ENCODE measurements around the gene FAM47E.
"Not testable (repeated sequence)": the region's sequence is repeated elsewhere in the genome, so short reads cannot be mapped to it uniquely, and the experiment has no call there.

FAM47E gene

DNA sequence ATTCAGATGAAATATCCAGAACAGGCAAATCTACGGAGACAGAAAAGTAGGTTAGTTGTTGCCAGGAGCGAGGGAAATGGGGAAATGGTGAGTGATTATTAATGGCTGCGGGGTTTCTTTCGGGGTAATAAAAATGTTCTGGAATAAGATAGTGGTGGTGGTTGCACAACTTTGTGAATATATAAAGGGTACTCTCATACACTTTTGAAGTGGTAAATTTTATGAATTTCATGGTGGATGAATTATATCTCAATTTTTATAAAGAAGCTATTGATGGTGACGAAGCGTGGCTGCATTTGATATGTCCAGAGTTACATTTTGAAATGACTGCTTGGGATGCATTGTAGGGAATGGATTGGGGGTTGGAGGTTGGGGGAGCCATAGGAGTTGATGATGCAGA is 16.3 kb downstream of the FAM47E start:
- DNase-seq (ENCODE audit: low read depth in 3 of 3, low spot score in 1 of 3) = no peak

DNA sequence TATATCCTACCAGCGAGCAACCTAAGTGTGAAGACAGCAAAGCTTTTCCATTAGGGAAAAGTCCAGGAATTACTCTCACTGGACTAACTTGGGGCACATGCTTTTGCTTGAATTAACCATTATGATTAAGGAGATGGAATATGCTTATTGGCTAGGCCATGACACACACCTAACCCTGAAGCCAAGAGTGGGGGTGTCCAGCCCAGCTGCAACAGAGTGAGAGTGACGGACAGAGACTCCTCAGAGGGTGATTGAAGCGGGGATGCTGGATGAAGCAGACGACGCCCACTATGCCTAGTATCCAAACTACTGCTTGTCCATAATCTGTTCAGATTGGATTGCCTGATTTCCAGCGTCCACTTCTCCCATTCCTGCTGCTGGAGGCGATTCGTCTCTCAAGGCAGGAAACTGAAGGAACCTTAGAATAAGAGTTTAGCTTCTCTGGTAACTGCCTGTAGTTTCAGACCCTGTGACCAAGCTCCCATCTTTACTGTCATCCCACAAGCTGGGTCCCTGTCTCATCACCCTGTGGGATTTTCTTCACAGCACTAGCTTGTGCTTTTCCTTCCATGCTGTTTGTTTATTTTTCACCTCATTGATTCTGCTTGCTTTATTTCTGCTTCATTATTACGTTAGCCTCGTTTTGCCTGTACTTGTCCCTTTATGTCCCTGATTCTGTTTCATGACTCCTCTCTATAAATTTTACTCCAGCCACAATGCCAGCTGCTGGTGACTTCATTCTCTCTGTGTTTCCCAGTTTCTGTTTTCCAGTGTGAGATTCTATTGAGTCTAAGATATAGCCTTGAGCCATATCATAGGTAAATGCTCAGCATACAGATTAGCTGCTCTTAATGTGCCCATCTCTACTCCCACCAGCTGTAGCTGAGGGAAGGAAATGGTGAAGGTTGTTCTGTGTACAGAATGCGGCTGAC is 19.0 kb downstream of the FAM47E start:
- DNase-seq (ENCODE audit: low read depth in 3 of 3, low spot score in 1 of 3) = no peak

DNA sequence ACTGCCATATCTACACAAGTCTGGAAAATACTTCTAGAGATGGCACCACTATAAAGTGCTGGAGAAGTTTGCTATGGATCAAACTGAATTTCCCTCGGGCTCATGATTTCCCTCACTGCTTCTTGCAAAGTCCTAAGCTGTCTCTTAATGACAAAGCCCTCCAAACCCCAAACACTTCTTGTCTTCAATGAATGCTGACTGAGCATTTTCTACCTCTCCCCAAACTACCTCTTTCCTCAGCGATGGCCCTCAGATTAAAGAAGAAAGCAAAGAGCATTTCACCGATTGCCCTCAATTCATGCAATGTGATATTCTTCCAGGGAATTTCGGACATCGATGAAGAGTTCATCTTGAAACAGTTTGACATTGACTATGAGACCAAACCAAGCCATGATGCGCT is 19.7 kb downstream of the FAM47E start:
- DNase-seq (ENCODE audit: low read depth in 3 of 3, low spot score in 1 of 3) = no peak

DNA sequence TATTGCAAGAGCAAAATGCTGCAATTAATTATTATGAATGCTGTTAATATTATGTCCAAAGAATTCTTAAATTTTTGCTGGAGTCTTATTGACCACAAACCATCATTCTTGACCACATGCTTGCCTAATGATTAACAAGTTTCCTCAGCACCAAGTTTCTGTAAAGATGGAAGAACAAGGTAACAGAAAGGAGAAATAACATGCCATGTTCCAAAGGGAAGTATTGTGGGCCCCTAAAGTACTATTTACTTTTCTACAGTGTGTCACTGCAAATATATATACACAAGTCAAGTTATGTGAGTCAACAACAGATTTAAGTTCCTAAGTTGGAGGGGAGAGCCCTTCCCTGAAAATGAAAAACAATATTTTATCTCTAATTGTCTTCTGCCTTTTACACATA is 20.6 kb downstream of the FAM47E start:
- DNase-seq (ENCODE audit: low read depth in 3 of 3, low spot score in 1 of 3) = no peak

DNA sequence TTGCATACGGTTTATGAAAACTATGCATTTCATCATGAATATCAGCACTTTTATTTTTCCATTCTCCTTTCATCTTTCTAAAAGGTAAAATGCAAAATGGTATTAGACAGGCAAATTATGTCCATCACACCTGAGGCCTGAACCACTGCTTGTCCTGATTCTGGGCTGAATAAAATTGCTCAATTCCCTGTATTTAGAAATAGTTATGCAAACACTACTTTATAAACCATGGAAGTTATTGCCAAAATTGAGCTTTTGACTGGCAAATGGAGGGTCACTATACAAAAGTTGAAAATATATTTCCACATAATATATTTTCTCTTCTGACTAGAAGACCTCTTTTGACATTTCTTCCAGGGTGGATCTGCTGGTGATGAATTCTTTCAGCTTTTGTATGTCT is 21.1 kb downstream of the FAM47E start:
- no peak for DNase-seq (ENCODE audit: low read depth in 3 of 3, low spot score in 1 of 3)

DNA sequence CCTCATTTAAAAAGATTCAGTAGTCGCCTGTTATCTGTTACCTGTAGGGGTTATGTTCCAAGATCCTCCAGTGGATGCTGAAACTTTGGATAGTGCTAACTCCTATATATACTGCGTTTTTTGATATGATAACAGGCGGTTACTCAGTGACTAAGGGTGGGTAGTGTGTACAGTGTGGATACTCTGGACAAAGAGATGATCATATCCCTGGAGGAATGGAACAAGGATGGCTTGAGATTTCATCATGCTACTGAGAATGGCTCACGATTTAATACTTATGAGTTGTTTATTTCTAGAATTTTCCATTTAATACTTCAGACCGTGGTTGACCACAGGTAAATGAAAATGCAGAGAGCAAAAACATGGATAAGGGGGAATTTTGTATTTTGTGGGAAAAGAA is 21.5 kb downstream of the FAM47E start:
- DNase-seq (ENCODE audit: low read depth in 3 of 3, low spot score in 1 of 3) = no peak

DNA sequence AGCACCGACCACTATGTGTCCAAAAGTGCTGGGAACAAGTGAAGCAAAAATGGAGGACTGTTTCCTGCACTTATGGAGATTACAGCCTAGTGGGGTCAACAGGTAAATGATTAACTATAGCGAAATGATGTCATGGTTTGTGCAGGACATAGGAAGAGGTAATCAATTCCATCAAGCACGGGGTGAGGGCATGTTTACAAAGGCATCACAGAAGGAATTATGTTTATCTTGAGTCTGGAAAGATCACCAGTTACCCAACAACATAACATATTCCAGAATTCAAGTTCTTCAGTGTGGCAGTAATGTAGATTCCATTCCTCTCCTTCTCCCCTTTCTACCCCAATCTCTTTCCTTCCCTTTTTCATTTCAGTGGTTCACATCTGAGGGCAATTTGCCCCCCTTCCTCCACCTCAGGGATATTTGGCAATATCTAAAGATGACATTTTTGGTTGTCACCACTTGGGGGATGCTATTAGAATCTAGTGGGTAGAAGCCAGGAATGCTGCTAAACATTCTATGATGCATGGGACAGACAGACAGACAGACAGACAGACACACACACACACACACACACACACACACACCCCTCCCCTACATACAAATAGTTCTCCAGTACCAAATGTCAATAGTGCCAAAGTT is 24.1 kb downstream of the FAM47E start:
- no peak for DNase-seq (ENCODE audit: low read depth in 3 of 3, low spot score in 1 of 3)

DNA sequence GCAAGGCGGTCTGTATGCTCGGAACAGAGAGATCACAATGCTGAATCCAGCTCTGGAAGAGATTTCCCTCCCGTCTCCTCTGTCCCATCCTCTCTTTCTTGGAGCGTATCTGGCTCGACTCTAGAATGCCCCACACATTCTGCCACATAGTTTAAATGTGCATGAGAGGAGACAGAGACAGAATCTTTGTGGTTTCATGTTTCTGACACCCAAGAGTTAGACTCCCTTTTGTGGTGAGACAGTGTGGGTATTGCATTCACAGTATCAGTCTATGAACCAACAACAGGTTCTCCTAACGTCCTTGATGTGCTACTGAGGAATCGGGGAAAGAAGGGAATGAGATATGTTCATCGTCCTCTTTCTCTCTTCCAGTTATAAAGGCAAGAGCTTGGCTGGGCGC is 25.3 kb downstream of the FAM47E start:
- no peak for DNase-seq (ENCODE audit: low read depth in 3 of 3, low spot score in 1 of 3)

DNA sequence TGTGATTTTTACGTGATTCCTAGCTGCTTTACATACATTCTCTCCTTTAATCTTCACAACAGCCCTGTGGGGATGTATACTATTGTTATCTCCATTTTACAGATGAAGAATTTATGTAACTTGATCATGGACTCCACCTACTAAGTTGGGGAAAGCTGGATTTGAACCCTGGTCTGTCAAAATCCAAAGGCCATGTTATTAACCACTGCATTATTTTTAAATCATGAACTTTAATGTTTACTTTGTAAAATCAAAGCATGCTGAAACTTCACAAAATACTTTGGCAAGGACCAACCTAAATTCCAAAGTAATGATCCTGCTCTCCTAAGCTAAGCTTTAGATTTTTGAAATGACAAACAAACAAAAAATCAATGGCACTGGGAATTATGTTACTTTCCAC is 26.1 kb downstream of the FAM47E start:
- DNase-seq (ENCODE audit: low read depth in 3 of 3, low spot score in 1 of 3) = no peak

DNA sequence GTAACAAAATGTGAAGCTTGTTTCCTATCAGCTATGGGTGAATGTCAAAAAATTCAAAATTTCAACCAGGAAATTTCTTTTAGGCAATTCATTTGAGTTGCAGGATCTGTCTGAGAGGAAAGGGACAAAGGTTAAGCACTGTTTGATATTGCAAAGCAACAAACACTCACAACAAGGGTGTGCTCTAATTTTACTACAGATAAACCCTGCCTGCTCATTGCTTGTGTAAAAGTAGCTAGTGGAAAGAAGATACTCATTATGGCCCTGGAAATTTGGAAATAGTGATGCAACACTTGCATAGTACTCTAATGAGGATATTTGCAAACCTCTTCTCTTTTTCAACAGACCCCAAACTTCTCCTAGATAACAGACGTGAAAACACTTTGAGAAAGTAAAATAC is 27.1 kb downstream of the FAM47E start:
- DNase-seq (ENCODE audit: low read depth in 3 of 3, low spot score in 1 of 3) = no peak

DNA sequence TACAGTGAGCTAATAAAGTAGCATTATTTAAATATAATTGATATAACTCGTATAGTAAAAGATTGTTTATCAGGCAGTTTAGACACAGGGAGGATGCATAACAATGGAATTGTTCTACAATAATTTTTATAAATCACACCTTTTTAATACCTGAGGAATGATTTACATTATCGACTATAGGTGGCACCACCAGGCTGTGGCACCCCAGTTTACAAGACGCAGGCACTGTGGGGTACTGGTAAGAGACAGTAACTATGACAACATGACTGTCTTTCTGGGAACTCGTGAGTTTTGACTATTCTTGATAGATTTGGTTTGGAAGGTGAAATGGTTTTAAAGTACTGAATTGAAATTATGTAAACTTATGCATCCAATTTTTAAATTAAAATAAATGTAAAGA is 27.9 kb downstream of the FAM47E start:
- DNase-seq (ENCODE audit: low read depth in 3 of 3, low spot score in 1 of 3) = no peak

DNA sequence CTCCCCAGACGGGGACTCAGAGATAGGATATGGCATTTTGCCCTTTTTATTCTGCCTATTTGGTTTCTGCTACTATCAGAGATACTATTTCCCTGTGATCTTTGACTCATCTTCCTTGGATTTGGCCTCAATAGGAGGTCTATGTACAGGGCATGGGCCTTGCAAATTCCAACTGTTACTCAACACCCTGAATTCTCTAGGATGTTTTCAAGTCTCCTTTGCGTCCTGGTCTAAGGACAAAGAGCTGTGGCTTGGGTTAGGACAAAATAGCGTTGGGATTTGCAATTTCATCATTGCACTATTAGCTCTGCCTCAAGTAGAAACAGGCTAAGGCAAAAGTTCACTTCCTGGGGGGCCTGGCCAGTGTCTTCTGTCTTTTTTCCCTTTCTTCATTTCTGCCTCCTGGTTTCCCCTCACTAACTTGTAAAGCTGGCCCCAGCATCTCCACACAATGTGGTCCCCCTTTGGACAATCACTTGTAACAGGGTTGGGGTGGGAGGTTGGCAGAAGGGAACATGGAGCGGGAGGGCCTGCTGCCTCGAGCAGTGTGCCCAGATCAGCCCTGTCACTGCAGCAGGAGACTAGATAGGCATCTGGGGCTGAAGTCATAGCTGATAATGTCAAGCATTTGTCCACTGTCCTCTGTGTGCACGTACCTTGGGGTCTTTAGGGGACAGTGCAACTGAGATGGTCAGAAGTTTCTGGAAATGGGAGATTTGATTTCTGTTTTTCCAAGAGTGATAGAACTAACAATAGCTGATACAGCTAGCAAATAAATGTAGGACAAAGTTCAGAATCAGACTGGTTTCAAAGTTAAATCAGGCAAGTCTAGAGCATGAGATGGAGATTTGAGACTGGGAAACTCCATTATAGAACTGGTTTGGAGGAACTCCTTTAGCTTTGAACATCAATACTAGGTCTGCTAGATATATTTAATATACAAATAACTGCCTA is 29.2 kb downstream of the FAM47E start:
- no peak for DNase-seq (ENCODE audit: low read depth in 3 of 3, low spot score in 1 of 3)

DNA sequence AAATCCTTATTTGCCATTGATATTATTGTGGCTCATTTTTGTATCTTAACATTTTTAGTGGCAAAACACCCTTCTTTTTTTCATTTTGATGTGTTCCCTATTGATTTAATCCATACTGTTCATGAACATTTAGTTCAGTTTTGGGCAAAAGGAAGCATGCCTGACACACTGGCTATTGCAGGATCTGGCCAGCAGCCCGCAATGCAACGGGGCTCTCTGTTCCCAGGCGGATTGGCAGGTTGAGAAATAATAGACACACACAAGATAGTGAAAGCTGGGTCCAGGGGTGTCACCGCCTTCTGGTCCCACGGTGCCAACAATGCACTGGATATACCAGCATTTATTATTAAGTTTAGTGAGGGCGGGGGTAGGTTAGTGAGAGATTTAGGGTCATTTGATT is 30.1 kb downstream of the FAM47E start:
- DNase-seq (ENCODE audit: low read depth in 3 of 3, low spot score in 1 of 3) = not testable (repeated sequence)

DNA sequence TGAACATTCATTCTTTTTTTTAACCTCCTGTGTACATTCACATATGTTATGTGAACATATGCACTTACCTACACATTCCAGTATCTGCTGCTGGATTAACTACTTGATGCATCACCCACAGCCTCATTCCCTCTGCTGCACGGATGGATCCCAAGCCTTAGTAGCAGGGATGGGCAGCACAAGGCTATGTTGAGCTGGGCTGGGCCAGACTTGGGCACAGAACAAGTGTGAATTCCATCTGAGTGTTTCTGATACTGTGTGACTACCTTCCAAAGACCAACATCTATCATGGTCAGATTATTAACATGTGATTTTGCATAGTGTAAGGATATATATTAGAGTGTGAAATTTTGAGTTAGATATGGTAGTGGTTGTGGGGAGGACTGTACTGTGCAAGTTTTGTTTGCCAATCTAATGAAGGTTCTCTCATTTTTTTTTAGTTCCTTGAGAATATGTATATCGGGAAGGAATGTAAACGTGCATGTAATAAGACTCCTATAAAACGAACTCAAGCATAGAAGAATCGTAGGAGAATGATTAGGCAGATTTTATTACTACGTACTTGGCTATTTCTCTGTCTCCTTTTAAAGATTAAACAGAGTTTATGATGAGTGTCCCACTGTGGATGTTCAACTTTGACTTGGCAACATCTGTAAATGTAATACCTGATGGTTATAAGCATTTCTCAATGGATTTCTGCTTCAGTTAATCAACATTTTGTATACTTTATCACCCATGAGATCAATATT is 31.6 kb downstream of the FAM47E start:
- DNase-seq (ENCODE audit: low read depth in 3 of 3, low spot score in 1 of 3) = no peak

DNA sequence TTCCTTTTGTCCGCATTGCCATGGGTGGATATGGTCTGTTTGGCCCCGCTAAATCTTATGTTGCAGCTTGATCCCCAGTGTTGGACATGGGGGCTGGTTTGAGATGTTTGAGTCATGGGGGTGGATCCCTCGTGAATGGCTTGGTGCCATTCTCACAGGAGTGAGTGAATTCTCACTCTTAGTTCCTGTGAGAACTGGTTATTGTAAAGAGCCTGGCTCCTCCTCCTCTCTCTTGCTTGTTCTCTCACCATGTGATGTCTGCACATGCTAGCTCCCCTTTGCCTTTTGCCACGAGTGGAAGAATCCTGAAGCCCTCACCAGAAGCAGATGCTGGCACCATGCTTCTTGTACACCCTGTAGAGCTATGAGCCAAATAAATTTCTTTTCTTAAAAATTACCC is 32.4 kb downstream of the FAM47E start:
- no peak for DNase-seq (ENCODE audit: low read depth in 3 of 3, low spot score in 1 of 3)

DNA sequence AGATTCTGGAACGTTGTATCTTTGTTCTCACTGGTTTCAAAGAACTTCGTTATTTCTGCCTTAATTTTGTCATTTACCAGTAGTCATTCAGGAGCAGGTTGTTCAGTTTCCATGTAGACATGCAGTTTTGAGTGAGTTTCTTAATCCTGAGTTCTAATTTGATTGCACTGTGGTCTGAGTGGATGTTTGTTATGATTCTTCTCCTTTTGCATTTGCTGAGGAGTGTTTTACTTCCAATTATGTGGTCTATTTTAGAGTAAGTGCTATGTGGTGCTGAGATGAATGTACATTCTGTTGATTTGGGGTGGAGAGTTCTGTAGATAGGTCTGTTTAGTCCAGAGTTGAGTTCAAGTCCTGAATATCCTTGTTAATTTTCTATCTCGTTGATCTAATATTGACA is 36.3 kb downstream of the FAM47E start:
- DNase-seq (ENCODE audit: low read depth in 3 of 3, low spot score in 1 of 3) = not testable (repeated sequence)

DNA sequence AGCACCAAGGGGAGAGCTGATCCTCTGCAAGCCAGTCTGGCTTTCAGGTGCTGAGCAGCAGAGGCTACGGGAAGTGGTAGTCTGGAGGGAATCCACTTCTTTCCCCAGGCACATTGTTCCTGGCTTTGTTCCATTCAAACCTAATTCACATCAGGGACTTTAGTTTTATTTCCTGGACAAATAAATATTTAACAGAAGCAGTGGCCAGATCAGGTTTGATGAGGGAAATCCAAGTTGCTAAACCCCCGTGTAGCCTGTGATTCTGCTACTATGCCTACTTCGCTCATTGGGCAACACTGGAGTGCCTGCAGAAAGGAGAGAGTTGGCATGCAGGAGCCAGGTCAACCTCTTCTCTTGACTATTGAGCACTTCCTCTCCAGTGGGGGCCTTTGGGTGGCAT is 41.2 kb downstream of the FAM47E start:
- DNase-seq (ENCODE audit: low read depth in 3 of 3, low spot score in 1 of 3) = no peak

DNA sequence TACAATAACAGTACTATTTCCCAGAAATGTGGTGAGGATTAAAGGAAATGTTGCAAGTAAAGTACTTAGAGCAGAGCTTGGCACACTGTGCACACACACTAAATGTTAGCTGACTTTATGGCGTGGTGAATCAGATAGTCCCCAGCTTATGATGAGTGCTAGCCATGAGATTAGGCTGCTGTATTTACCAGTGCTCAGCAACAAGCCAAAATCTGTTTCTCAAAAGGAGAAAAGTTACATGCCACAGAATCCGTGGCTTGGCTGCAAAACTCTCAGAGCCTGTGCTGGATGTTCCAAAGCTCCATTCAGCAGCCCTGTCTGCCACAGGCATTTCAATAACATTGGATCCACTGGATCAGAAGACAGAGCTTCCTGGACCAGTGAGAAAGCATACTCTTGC is 42.3 kb downstream of the FAM47E start:
- no peak for DNase-seq (ENCODE audit: low read depth in 3 of 3, low spot score in 1 of 3)

DNA sequence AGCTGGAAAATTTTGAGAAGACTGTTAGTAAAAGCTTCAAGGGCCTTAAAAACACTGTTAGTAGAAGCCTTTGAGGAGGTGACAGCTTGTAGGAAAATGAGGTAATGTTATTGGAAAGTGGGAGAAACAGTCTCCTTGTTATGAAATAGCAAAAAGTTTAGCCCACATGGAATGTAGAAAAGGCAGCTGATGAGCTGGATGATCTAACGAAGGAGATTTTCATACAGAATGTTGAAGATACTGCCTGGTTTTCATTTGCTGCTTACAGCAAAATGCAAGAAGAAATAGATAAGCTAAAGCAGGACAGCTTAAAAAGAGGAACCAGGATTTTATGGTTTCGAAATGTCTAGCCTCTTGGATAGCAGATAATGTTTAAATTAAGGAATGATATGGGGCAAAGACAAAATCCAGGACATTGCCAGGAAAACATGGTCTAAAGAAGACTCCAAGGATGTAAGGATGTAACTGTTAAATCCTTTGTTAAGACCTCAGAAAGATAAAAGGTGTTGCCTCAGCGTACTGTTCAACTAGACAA is 44.8 kb downstream of the FAM47E start:
- DNase-seq (ENCODE audit: low read depth in 3 of 3, low spot score in 1 of 3) = no peak

DNA sequence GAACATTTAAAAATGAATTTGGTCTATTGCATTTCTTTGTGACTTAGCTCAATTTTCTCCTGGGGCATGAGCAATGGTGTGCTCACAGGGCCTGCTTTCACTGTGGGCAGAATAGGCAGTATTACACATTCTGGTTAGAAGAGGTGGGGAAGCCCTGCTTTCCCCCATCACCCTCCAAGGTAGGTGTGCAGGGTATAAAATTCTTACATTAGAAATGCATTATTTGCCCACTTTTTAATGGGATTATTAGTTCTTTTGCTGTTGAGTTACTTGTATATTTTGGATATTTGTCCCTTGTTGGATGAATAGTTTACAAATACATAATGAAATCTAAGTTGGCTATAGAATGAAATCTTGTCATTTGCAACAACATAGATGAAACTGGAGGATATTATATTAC is 46.7 kb downstream of the FAM47E start:
- DNase-seq (ENCODE audit: low read depth in 3 of 3, low spot score in 1 of 3) = no peak

DNA sequence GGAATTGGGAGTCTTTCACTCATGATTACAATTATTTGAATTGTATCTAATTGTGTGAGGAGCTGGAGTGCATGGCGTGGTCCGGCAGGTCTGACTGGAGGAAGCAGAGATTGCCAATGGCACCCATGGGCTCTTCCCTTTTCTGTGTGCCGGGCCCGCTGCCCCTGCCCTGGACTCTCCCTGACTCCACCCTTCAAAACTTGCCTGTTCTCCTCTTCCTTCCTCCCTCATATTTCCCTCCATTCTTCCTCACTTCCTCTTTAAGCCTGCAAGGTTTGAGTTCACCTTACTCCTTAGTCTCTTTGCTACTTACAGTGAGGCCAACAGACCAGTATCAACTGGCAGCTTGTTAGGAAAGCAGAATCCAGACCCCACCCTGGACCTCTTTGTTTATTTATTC is 48.5 kb downstream of the FAM47E start:
- DNase-seq (ENCODE audit: low read depth in 3 of 3, low spot score in 1 of 3) = no peak

Measured in stimulated activated CD4-positive, alpha-beta T cell treated with anti-CD3 and anti-CD28 coated beads, TNF-alpha, amount 100 ng/mL, for 1 hour (primary cell).